Endodermal cell (in vitro differentiated cells): ENCODE results near the gene BICDL2. TPM values are rescaled to one million over a fixed set of nuclear protein-coding genes. Genes with fewer than 3 reads are reported as not detected.
"Not testable (repeated sequence)": the region's sequence is repeated elsewhere in the genome, so short reads cannot be mapped to it uniquely, and the experiment has no call there.

Experiments
- DNase-seq: peaks from one replicate; pipeline ENCODE4 v3.0.0-alpha.2; 2017
- H3K27ac ChIP-seq: 2 replicates; pipeline ENCODE4 v1.5.1; 2013; ENCODE audit warnings: mild to moderate bottlenecking, low read depth, low read length, moderate library complexity
- H3K27me3 ChIP-seq: 2 replicates; pipeline ENCODE4 v1.6.1; 2013; ENCODE audit warnings: mild to moderate bottlenecking, low read length, moderate library complexity; ENCODE audit not compliant: insufficient read depth, control insufficient read depth, poor library complexity, severe bottlenecking
- H3K36me3 ChIP-seq: 2 replicates; pipeline ENCODE4 v1.7.0; 2013; ENCODE audit warnings: mild to moderate bottlenecking, low read length, moderate library complexity; ENCODE audit not compliant: control insufficient read depth, insufficient read depth
- H3K4me1 ChIP-seq: one replicate; pipeline ENCODE4 v1.7.0; 2013; ENCODE audit warnings: low read length; ENCODE audit not compliant: control insufficient read depth, insufficient read depth
- H3K4me3 ChIP-seq: 2 replicates; pipeline ENCODE4 v1.5.1; 2013; ENCODE audit warnings: mild to moderate bottlenecking, low read length, moderate library complexity
- H3K9ac ChIP-seq: 2 replicates; pipeline ENCODE4 v1.6.1; 2013; ENCODE audit warnings: mild to moderate bottlenecking, low read length, moderate library complexity; ENCODE audit not compliant: poor library complexity, severe bottlenecking; ENCODE audit errors: extremely low read depth
- H3K9me3 ChIP-seq: 2 replicates; pipeline ENCODE4 v1.6.1; 2013; ENCODE audit warnings: mild to moderate bottlenecking, low read length, moderate library complexity; ENCODE audit not compliant: control insufficient read depth
- H3K27ac Mint-ChIP-seq: 2 replicates; pipeline ENCODE4 v1.8.0; 2020; ENCODE audit warnings: mixed read lengths
- H3K27me3 Mint-ChIP-seq: 2 replicates; pipeline ENCODE4 v1.8.0; 2021; ENCODE audit warnings: mild to moderate bottlenecking, mixed read lengths; ENCODE audit not compliant: insufficient read depth
- H3K36me3 Mint-ChIP-seq: 2 replicates; pipeline ENCODE4 v1.8.0; 2020; ENCODE audit warnings: low read depth, mixed read lengths
- H3K4me1 Mint-ChIP-seq: 2 replicates; pipeline ENCODE4 v1.8.0; 2020; ENCODE audit warnings: mixed read lengths
- H3K4me3 Mint-ChIP-seq: 2 replicates; pipeline ENCODE4 v1.8.0; 2020; ENCODE audit warnings: mild to moderate bottlenecking, moderate library complexity, mixed read lengths
- H3K9me3 Mint-ChIP-seq: 2 replicates; pipeline ENCODE4 v1.8.0; 2020; ENCODE audit warnings: mild to moderate bottlenecking, mixed read lengths
- WGBS, 2 experiments: methylation state at CpG; one replicate each; pipeline versions ENCODE4 v1.1.5 to v1.1.7; 2013; ENCODE audit warnings: missing lambda C conversion rate in 2 of 2, mixed read lengths in 1 of 2; ENCODE audit not compliant: insufficient coverage in 1 of 2, insufficient read length in 1 of 2; 5-methylcytosine and 5-hydroxymethylcytosine counted together
- total RNA-seq, 2 donors: library from RNA; stranded (reverse); fragmentation: NEBNext Ultra II Directional in 1 of 2; extraction: Animal tissue kit (Norgen Biotek cat#: 25700) in 1 of 2; gene quantifications; 2 replicates in 1 of 2; 3 replicates in 1 of 2; pipeline ENCODE4 v1.2.1, GENCODE V29; 2021
- TF ChIP-seq, protein P1 (sequence below): fragments of 200-600 bp; sonication (generic); conservative IDR thresholded peaks from 2 replicates; pipeline ENCODE4 v1.5.0; 2021; ENCODE audit warnings: antibody characterized with exemption, mild to moderate bottlenecking

Gene BICDL2
- total RNA-seq, 2 donors from 2014 or later: 4.7 to 8.2 TPM

GRCh38 chr16:3080024-3080423, 43.3 kb upstream of the BICDL2 start:
- Mint-ChIP-seq H3K27me3 (no peaks in the 10 kb centered on the region), H3K4me3 (no peak overlapping the region), H3K4me1 (peaks cover 8% of the 10 kb centered on the region), H3K9me3 (peaks cover 3% of the 10 kb centered on the region), H3K36me3 (no peaks in the 10 kb centered on the region), H3K27ac (no peak overlapping the region)
- no peaks in the 10 kb centered on the region for H3K9me3 ChIP-seq
- H3K9ac ChIP-seq: no peak overlapping the region
- no peaks in the 10 kb centered on the region for H3K27me3 ChIP-seq
- no peaks in the 10 kb centered on the region for H3K36me3 ChIP-seq
- TF ChIP-seq, protein P1, sequence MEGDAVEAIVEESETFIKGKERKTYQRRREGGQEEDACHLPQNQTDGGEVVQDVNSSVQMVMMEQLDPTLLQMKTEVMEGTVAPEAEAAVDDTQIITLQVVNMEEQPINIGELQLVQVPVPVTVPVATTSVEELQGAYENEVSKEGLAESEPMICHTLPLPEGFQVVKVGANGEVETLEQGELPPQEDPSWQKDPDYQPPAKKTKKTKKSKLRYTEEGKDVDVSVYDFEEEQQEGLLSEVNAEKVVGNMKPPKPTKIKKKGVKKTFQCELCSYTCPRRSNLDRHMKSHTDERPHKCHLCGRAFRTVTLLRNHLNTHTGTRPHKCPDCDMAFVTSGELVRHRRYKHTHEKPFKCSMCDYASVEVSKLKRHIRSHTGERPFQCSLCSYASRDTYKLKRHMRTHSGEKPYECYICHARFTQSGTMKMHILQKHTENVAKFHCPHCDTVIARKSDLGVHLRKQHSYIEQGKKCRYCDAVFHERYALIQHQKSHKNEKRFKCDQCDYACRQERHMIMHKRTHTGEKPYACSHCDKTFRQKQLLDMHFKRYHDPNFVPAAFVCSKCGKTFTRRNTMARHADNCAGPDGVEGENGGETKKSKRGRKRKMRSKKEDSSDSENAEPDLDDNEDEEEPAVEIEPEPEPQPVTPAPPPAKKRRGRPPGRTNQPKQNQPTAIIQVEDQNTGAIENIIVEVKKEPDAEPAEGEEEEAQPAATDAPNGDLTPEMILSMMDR: no peak
- H3K4me3 ChIP-seq: no peak overlapping the region
- H3K4me1 ChIP-seq: no peaks in the 10 kb centered on the region
- DNase-seq: no peak
- no peak overlapping the region for H3K27ac ChIP-seq
- 94 to 95% methylated on average over 17 of the region's 17 CpGs for WGBS, 2 experiments

- Mint-ChIP-seq H3K4me1 (peaks cover 14% of the 10 kb centered on the region), H3K4me3 (no peak overlapping the region), H3K27me3 (no peaks in the 10 kb centered on the region), H3K27ac (no peak overlapping the region), H3K36me3 (no peaks in the 10 kb centered on the region), H3K9me3 (peaks cover 3% of the 10 kb centered on the region)
- no peak overlapping the region for H3K27ac ChIP-seq
- no peaks in the 10 kb centered on the region for H3K36me3 ChIP-seq
- H3K9me3 ChIP-seq: no peaks in the 10 kb centered on the region
- H3K4me1 ChIP-seq: no peaks in the 10 kb centered on the region
- no peaks in the 10 kb centered on the region for H3K27me3 ChIP-seq
- TF ChIP-seq, protein P1: no peak
- DNase-seq: no peak
- H3K4me3 ChIP-seq: no peak overlapping the region
- no peak overlapping the region for H3K9ac ChIP-seq
- WGBS, 2 experiments: 43 to 71% methylated on average over 2 to 6 of the region's 6 CpGs
Observed at GRCh38 chr16:3076577-3076976, 39.8 kb upstream of the BICDL2 start.

DNA sequence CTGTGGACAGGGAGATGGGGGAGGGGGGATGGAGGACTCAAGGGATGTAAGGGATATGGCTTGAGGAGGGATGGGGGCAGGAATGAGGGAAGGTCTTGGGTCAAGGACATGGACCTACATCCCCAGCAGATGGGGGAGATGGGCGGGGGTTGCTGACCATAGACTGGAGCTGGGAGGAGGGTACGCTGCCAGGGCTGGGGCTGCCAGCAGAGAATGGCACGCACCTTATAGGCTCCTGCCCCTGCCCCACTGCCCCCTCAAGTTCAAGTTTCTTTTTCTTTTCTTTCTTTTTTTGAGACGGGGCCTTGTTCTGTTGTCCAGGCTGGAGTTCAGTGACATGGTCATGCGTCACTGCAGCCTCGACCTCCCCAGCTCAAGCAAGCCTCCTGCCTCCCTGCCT, 39.2 kb upstream of the BICDL2 start:
- 80 to 92% methylated on average over 1 to 6 of the region's 6 CpGs for WGBS, 2 experiments
- H3K9me3 Mint-ChIP-seq, H3K4me1 ChIP-seq, H3K27ac Mint-ChIP-seq, H3K4me3 ChIP-seq, H3K9me3 ChIP-seq, H3K36me3 Mint-ChIP-seq, DNase-seq, H3K4me3 Mint-ChIP-seq, H3K9ac ChIP-seq, H3K36me3 ChIP-seq, H3K27me3 ChIP-seq, H3K27ac ChIP-seq, H3K27me3 Mint-ChIP-seq: not testable (repeated sequence)
- peaks cover 14% of the 10 kb centered on the region for H3K4me1 Mint-ChIP-seq

- H3K4me1 Mint-ChIP-seq: peaks cover 14% of the 10 kb centered on the region
- H3K4me3 ChIP-seq: no peak overlapping the region
- no peak overlapping the region for H3K4me3 Mint-ChIP-seq
- H3K36me3 Mint-ChIP-seq: no peaks in the 10 kb centered on the region
- H3K27me3 Mint-ChIP-seq: no peaks in the 10 kb centered on the region
- H3K27ac Mint-ChIP-seq: no peak overlapping the region
- no peaks in the 10 kb centered on the region for H3K9me3 ChIP-seq
- no peaks in the 10 kb centered on the region for H3K27me3 ChIP-seq
- H3K4me1 ChIP-seq: no peaks in the 10 kb centered on the region
- no peaks in the 10 kb centered on the region for H3K36me3 ChIP-seq
- H3K27ac ChIP-seq: no peak overlapping the region
- 71 to 83% methylated on average over 2 to 10 of the region's 10 CpGs for WGBS, 2 experiments
- TF ChIP-seq, protein P1: no peak
- H3K9ac ChIP-seq: no peak overlapping the region
- no peaks in the 10 kb centered on the region for H3K9me3 Mint-ChIP-seq
- no peak for DNase-seq
Observed at GRCh38 chr16:3075523-3075915, 38.8 kb upstream of the BICDL2 start.
